GM18526 (cell line): Measurements from ENCODE around the gene ALPG.

ENCODE experiments used
- POLR2A ChIP-seq: IDR thresholded peaks from 3 replicates; pipeline ENCODE4 v1.6.1; 2011; ENCODE audit not compliant: insufficient read length; ENCODE audit errors: extremely low read depth

The ALPG gene

GRCh38 chr2:232456296-232457120 lies 49.9 kb downstream of the ALPG start:
- no peak for TF ChIP-seq POLR2A

GRCh38 chr2:232457121-232458011 lies 50.7 kb downstream of the ALPG start:
- TF ChIP-seq POLR2A: no peak

DNA sequence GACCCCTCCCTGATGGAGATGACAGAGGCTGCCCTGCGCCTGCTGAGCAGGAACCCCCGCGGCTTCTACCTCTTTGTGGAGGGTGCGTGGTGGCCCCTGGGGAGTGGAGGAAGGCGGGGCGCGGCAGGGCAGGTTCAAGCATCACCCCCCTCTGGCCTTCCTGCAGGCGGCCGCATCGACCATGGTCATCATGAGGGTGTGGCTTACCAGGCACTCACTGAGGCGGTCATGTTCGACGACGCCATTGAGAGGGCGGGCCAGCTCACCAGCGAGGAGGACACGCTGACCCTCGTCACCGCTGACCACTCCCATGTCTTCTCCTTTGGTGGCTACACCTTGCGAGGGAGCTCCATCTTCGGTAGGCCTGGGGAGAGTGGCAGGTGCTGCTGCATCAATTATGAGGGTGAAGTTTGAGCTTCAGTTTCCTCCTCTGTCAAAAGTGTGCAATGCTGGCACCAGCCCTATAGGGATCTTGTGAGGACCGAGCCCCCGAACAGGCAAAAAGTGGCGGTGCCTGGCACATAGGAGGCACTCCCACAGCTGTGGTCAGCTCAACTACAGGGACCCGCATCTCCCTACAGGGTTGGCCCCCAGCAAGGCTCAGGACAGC lies 51.5 kb downstream of the ALPG start:
- no peak for TF ChIP-seq POLR2A

GRCh38 chr2:232458661-232459418 lies 52.2 kb downstream of the ALPG start:
- no peak for TF ChIP-seq POLR2A

DNA sequence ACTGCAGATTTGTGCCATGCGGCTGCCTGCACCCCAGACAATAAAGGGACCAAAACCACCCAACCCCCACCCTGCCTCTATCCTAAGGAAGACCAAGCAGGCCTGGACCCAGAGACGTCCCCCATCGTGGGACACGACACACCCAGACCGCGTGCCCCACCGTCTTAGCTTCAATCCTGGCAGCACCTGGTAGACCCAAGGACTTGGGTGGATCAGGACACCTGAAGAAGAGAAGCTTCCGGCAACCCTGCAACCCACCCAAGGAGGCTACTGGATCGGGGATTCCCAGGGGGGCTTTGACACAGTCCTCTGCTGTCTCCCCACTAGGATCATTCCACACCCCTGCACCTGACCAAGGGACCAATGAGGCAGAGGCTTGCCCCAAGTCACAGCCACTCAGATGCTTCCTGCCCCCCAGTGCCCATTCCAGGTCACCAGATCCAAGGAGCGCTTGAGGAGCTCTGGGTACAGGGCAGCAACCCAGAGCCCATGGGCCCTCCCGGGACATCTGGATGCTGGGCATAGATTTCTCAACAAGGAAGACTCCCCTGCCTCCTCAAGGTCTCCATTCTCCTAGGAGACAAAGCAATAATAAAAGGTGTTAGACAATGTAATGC lies 52.9 kb downstream of the ALPG start:
- no peak for TF ChIP-seq POLR2A

- no peak for TF ChIP-seq POLR2A
Observed at GRCh38 chr2:232460171-232460570, 53.5 kb downstream of the ALPG start.
